ENCODE measurements around the gene DAPP1. TPM values are rescaled to one million over a fixed set of nuclear protein-coding genes. Genes with fewer than 3 reads are reported as not detected.

The DAPP1 gene, protein sequence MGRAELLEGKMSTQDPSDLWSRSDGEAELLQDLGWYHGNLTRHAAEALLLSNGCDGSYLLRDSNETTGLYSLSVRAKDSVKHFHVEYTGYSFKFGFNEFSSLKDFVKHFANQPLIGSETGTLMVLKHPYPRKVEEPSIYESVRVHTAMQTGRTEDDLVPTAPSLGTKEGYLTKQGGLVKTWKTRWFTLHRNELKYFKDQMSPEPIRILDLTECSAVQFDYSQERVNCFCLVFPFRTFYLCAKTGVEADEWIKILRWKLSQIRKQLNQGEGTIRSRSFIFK
- total RNA-seq = 34.1 and 127 TPM in 2 replicates

DNA sequence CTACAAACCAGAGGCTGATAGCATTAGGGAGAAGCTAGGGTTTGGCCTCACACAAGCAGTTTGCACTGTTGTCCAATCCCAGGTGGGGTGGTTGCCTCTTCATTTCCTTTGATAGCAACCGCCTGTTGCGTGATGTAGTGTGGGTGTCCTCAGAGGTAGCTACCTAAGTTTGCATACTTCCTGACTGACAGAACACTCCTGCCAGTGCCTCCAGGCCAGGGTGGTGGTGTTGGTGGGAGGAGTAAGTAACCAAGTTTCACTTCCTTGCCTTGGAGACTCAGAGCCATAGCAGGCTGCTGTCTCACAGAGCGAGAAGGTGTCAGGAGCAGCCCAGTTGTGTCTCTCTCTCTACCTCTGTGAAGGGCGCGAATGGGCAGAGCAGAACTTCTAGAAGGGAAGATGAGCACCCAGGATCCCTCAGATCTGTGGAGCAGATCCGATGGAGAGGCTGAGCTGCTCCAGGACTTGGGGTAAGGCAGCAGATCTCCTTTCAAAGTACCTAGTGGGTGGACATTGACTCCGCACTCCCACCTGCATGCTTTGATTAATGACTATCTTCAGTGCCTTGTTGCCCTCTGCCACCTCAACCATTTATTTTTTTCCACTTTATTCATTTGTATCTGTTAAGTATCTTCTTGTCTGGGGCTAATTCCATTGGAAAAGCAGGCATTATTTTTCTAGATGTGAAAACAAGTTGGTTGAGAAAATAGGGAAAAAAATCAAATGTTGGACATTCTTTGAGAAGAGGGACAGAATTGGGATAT, at the start of gene DAPP1:
TSS of gene DAPP1 (plus strand) at position 283 of the 764 bp plus-strand sequence. CDS start at position 370, 87 bp downstream.

DNA sequence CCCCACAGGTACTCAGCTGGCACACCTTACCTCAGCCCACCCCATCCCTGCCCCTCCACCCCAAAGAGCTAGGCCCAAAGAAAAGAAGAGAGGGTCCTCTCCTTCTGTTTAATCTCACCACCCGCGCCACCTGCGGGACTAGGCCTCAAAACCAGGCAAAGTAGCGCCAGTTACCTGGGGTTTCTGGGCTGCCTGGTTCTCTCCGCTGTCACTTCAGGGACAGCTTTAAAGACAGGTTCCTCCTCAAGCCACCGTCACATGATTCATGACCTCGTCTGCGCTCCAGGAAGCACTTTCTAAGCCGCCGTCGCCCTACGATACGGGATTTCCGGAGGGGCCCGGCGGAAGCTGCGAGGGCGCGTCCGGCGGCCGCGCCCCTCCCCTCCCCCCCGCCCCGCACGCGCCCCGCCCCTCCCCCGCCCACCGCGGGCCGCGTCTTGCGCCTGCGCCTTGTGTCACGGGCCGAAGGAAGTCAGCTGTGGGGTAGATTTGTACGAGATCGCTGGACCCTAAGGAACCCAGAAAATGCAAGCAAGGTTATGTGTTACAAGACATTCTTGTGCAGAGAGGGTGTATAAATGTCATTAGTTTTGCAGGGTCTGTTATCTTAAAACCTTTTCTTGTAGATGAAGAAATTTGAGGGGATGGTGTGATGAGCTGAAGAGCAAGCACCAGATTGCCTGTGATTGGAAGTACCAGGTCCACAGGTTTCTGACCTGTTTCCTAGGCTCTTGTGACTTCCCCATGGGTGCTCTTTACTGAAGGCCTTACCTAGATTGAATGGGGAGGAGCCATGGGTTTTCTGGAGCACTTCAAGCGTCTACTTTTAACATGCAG, 77.8 kb downstream of the DAPP1 start, which contains the start of gene LAMTOR3:
TSS of gene LAMTOR3 (minus strand) at position 267 of the 837 bp plus-strand sequence. CDS start 464 bp downstream, outside the sequence.

Other genes with a start within 250 kb of the DAPP1 start
- under 0.01 and 0.24 TPM in 2 replicates for gene MTTP, start 242.0 kb upstream of the DAPP1 start, total RNA-seq
- gene C4orf54, start 159.0 kb upstream of the DAPP1 start, total RNA-seq = under 0.01 TPM in 1 of 2 replicates, not detected in the other
- 71.8 and 73.1 TPM in 2 replicates for gene LAMTOR3, start 77.6 kb downstream of the DAPP1 start, total RNA-seq
- gene DNAJB14, start 129.8 kb downstream of the DAPP1 start, total RNA-seq = 24.6 and 31.5 TPM in 2 replicates
- gene H2AZ1, start 133.4 kb downstream of the DAPP1 start, total RNA-seq = 246 and 258 TPM in 2 replicates